Superior temporal gyrus (tissue), 1 donor: ENCODE measurements around the gene LRRC37B.
"Not testable (repeated sequence)": the region's sequence is repeated elsewhere in the genome, so short reads cannot be mapped to it uniquely, and the experiment has no call there.

ENCODE experiments used
- DNase-seq: peaks from one replicate; pipeline ENCODE4 v3.0.0-alpha.2; 2016; ENCODE audit errors: extremely low spot score

The LRRC37B gene

GRCh38 chr17:32086833-32087232 is 79.7 kb downstream of the LRRC37B start:
- DNase-seq = not testable (repeated sequence)

GRCh38 chr17:32092062-32092461 is 84.9 kb downstream of the LRRC37B start:
- not testable (repeated sequence) for DNase-seq

- DNase-seq = no peak
Observed at GRCh38 chr17:32099686-32100085, 92.5 kb downstream of the LRRC37B start.

GRCh38 chr17:32100323-32100722 is 93.1 kb downstream of the LRRC37B start:
- DNase-seq = not testable (repeated sequence)

- no peak for DNase-seq
Observed at GRCh38 chr17:32100971-32101631, 93.9 kb downstream of the LRRC37B start.

GRCh38 chr17:32102172-32102571 is 95.0 kb downstream of the LRRC37B start:
- DNase-seq = no peak

- no peak for DNase-seq
Observed at GRCh38 chr17:32102646-32103186, 95.5 kb downstream of the LRRC37B start.
